ENCODE data around the gene OSTC. TPM values are rescaled to one million over a fixed set of nuclear protein-coding genes. Genes with fewer than 3 reads are reported as not detected.

OSTC gene
- total RNA-seq, 1 experiment from 2014 or later: 281 TPM

- DNase-seq (ENCODE audit: low read depth): no peak
Measured at GRCh38 chr4:108716340-108716739, 65.9 kb downstream of the OSTC start.

DNA sequence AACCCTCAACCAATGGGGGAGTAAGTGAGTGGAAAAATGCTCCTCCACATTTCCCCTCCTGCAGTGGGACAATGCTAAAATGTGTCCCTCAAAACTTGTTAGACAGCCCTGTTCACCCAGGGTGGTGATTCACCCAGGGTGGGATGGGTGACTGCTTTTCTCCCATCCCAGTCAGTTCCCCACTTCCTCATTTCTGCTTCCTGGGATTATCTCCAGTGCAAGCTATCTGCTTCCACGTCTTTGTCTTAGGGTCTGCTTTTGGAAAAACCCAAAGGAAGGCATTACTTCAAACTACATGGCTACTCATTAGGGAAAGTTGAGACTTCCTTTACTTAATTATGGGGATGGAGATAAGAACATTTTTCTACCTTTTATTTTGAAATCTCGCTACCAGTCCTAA lies 67.0 kb downstream of the OSTC start:
- DNase-seq (ENCODE audit: low read depth): no peak

Other genes starting within 250 kb of the OSTC start
- 721 and 798 TPM in 2 replicates for gene RPL34, start 30.0 kb upstream of the OSTC start, total RNA-seq (2014; rRNA removed; shearing (Covaris generic))
- under 0.01 TPM in 1 of 2 replicates, not detected in the other for gene ETNPPL, start 112.5 kb downstream of the OSTC start, total RNA-seq (2014; rRNA removed; shearing (Covaris generic))

Measured in RPMI7951 (cell line).